ENCODE data around the gene SDK1. TPM values are rescaled to one million over a fixed set of nuclear protein-coding genes. Genes with fewer than 3 reads are reported as not detected.

The SDK1 gene
- total and polyA plus RNA-seq, 4 donors, result 0.12 to 0.47 (median 0.36) TPM

DNA sequence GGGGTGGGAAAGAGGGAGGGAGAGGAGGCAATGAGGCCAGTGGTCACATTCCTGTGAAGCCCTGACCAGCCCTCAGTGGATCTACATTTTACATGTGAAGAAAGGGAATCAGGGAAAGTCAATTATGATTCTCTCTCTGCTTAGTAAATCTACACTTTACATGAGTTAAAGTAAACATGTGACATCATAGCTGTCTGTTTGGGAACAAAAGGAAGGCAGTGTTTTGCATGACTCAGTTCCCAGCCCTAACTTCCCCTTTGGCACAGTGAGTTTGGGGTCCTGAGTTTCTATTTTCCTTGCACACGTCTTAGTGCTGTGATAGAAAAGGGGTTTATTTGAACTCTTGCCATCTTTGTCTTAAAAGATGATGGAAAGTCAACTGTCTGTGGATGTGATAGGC, 615.1 kb downstream of the SDK1 start:
- DNase-seq (ENCODE audit: low spot score), result no peak
- H3K4me1 ChIP-seq (ENCODE audit: control insufficient read depth in 4 of 4, insufficient read depth in 4 of 4, low read length in 3 of 4), result no peaks in the 10 kb centered on the region
- no peak overlapping the region for H3K9ac ChIP-seq (ENCODE audit: low read depth in 1 of 2, low read length in 2 of 2)
- peaks cover 0 to 3% (median 0%) of the 10 kb centered on the region in 4 donors for H3K9me3 ChIP-seq (ENCODE audit: control insufficient read depth in 4 of 4, low read length in 3 of 4)
- H3K36me3 ChIP-seq (ENCODE audit: control insufficient read depth in 4 of 4, insufficient read depth in 3 of 4, low read depth in 1 of 4, low read length in 3 of 4), result no peaks in the 10 kb centered on the region
- TF ChIP-seq SP1 (IDR thresholded peaks at IDR 0.05) (no peak), YY1 (IDR thresholded peaks at IDR 0.05) (no peak), MAX (IDR thresholded peaks at IDR 0.05) (no peak), GABPA (IDR thresholded peaks at IDR 0.05 in 1 of 2, conservative IDR thresholded peaks at IDR 0.05 in 1 of 2) (no peak)
- TF ChIP-seq, protein P1, sequence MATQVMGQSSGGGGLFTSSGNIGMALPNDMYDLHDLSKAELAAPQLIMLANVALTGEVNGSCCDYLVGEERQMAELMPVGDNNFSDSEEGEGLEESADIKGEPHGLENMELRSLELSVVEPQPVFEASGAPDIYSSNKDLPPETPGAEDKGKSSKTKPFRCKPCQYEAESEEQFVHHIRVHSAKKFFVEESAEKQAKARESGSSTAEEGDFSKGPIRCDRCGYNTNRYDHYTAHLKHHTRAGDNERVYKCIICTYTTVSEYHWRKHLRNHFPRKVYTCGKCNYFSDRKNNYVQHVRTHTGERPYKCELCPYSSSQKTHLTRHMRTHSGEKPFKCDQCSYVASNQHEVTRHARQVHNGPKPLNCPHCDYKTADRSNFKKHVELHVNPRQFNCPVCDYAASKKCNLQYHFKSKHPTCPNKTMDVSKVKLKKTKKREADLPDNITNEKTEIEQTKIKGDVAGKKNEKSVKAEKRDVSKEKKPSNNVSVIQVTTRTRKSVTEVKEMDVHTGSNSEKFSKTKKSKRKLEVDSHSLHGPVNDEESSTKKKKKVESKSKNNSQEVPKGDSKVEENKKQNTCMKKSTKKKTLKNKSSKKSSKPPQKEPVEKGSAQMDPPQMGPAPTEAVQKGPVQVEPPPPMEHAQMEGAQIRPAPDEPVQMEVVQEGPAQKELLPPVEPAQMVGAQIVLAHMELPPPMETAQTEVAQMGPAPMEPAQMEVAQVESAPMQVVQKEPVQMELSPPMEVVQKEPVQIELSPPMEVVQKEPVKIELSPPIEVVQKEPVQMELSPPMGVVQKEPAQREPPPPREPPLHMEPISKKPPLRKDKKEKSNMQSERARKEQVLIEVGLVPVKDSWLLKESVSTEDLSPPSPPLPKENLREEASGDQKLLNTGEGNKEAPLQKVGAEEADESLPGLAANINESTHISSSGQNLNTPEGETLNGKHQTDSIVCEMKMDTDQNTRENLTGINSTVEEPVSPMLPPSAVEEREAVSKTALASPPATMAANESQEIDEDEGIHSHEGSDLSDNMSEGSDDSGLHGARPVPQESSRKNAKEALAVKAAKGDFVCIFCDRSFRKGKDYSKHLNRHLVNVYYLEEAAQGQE (IDR thresholded peaks at IDR 0.05), result no peak
- TF ChIP-seq, protein P2, sequence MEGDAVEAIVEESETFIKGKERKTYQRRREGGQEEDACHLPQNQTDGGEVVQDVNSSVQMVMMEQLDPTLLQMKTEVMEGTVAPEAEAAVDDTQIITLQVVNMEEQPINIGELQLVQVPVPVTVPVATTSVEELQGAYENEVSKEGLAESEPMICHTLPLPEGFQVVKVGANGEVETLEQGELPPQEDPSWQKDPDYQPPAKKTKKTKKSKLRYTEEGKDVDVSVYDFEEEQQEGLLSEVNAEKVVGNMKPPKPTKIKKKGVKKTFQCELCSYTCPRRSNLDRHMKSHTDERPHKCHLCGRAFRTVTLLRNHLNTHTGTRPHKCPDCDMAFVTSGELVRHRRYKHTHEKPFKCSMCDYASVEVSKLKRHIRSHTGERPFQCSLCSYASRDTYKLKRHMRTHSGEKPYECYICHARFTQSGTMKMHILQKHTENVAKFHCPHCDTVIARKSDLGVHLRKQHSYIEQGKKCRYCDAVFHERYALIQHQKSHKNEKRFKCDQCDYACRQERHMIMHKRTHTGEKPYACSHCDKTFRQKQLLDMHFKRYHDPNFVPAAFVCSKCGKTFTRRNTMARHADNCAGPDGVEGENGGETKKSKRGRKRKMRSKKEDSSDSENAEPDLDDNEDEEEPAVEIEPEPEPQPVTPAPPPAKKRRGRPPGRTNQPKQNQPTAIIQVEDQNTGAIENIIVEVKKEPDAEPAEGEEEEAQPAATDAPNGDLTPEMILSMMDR (IDR thresholded peaks at IDR 0.05; ENCODE audit: low read depth, low read length, missing input control), result no peak
- TF ChIP-seq, protein P3, sequence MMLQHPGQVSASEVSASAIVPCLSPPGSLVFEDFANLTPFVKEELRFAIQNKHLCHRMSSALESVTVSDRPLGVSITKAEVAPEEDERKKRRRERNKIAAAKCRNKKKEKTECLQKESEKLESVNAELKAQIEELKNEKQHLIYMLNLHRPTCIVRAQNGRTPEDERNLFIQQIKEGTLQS (IDR thresholded peaks at IDR 0.05), result no peak
- no peak overlapping the region for H3K4me3 ChIP-seq (ENCODE audit: low read depth in 1 of 3, low read length in 3 of 3)
- 64% methylated on average over 1 of the region's 1 CpG for WGBS
- peaks cover 0 to 5% (median 0%) of the 10 kb centered on the region in 4 donors for H3K27me3 ChIP-seq (ENCODE audit: control insufficient read depth in 4 of 4, insufficient read depth in 4 of 4, low read length in 3 of 4)
- H3K27ac ChIP-seq (ENCODE audit: low read depth in 1 of 2, low read length in 2 of 2), result no peak overlapping the region

- Histone ChIP-seq H3K36me3 (ENCODE audit: control insufficient read depth in 4 of 4, insufficient read depth in 3 of 4, low read depth in 1 of 4, low read length in 3 of 4) (no peaks in the 10 kb centered on the region), H3K9me3 (ENCODE audit: control insufficient read depth in 4 of 4, low read length in 3 of 4) (no peaks in the 10 kb centered on the region), H3K9ac (ENCODE audit: low read depth in 1 of 2, low read length in 2 of 2) (no peak overlapping the region), H3K27me3 (ENCODE audit: control insufficient read depth in 4 of 4, insufficient read depth in 4 of 4, low read length in 3 of 4) (peaks cover 0 to 5% (median 0%) of the 10 kb centered on the region in 4 donors), H3K4me3 (ENCODE audit: low read depth in 1 of 3, low read length in 3 of 3) (no peak overlapping the region), H3K4me1 (ENCODE audit: control insufficient read depth in 4 of 4, insufficient read depth in 4 of 4, low read length in 3 of 4) (no peaks in the 10 kb centered on the region), H3K27ac (ENCODE audit: low read depth in 1 of 2, low read length in 2 of 2) (no peak overlapping the region)
- DNase-seq (ENCODE audit: low spot score), result no peak
- 64% methylated on average over 4 of the region's 4 CpGs for WGBS
- no peak for TF ChIP-seq TAF1 (conservative IDR thresholded peaks at IDR 0.05)
- no peak for TF ChIP-seq FOXA2 (IDR thresholded peaks at IDR 0.05)
- no peak for TF ChIP-seq HNF4A (conservative IDR thresholded peaks at IDR 0.05)
- TF ChIP-seq RXRA (IDR thresholded peaks at IDR 0.05), result no peak
- TF ChIP-seq MAX (IDR thresholded peaks at IDR 0.05), result no peak
- TF ChIP-seq, protein P3 (IDR thresholded peaks at IDR 0.05), result no peak
- no peak for TF ChIP-seq EGR1 (IDR thresholded peaks at IDR 0.05; ENCODE audit: low read depth in 2 of 2)
- no peak for TF ChIP-seq GABPA (IDR thresholded peaks at IDR 0.05 in 1 of 2, conservative IDR thresholded peaks at IDR 0.05 in 1 of 2)
- no peak for TF ChIP-seq SP1 (IDR thresholded peaks at IDR 0.05)
- TF ChIP-seq, protein P2 (IDR thresholded peaks at IDR 0.05; ENCODE audit: low read depth, low read length, missing input control), result no peak
- TF ChIP-seq YY1 (IDR thresholded peaks at IDR 0.05), result no peak
- no peak for TF ChIP-seq HNF4G (IDR thresholded peaks at IDR 0.05)
- TF ChIP-seq, protein P1 (IDR thresholded peaks at IDR 0.05), result no peak
Observed at GRCh38 chr7:3917436-3917835, 616.4 kb downstream of the SDK1 start.

Data from liver (tissue), 9 donors.